Head of caudate nucleus (tissue), 42 donors: ENCODE measurements around the gene SAV1.
A peak's percentile ranks its signal among the peaks of the same experiment; 100 is the strongest.
"Not testable (repeated sequence)": the region's sequence is repeated elsewhere in the genome, so short reads cannot be mapped to it uniquely, and the experiment has no call there.

Experiments
- DNase-seq, 42 donors: peaks; one replicate each; pipeline versions ENCODE4 v3.0.0 to v3.0.0-alpha.2; 2020 to 2021; ENCODE audit warnings: mixed read lengths in 7 of 42
- intact Hi-C: fragments of 100-400 bp; cut with DNase I; formaldehyde crosslinking; loops from one replicate; pipeline ENCODE4 v1.15.0; 2022

Gene SAV1

DNA sequence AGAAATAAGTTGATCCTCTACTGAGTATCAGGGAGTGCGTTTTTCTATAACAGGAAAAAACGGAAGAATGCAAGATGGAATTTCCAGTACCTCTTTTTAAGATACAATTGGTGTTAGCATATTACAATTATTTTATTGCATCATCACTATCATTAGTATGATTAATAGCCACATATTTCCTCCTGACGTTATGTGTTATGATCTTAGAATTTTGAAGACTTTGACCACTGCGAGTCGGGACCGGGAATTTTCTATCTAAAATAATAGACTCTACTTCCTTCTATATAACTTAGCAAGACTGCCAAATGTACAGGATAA, 679 bp upstream of the SAV1 start:
- no peak for DNase-seq
- intact Hi-C loops, result loop anchor here (10.0 kb wide), 1 partner anchor 64 kb away; no protein-coding TSS in a partner anchor

DNA sequence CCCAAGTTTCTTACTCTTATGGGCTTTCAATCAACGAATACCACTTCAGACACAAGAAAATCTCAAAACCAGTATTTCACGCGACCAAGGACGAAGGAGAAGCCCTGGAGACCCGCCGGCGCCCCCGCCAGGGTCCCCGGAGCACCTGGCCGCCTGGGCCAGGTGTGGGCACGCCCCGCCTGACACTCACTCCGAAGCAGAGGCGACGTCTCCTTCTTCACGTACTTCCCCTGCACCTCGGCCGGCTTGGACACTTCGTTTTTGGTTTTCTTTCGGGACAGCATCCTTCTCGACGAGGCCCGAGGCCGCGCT, 466 bp downstream of the SAV1 start:
- DNase-seq, result peak in 5 of 42 donors; percentile 8 to 24 (median 20)
- intact Hi-C loops, result loop anchor here (10.0 kb wide), 1 partner anchor 63 kb away; no protein-coding TSS in a partner anchor

DNA sequence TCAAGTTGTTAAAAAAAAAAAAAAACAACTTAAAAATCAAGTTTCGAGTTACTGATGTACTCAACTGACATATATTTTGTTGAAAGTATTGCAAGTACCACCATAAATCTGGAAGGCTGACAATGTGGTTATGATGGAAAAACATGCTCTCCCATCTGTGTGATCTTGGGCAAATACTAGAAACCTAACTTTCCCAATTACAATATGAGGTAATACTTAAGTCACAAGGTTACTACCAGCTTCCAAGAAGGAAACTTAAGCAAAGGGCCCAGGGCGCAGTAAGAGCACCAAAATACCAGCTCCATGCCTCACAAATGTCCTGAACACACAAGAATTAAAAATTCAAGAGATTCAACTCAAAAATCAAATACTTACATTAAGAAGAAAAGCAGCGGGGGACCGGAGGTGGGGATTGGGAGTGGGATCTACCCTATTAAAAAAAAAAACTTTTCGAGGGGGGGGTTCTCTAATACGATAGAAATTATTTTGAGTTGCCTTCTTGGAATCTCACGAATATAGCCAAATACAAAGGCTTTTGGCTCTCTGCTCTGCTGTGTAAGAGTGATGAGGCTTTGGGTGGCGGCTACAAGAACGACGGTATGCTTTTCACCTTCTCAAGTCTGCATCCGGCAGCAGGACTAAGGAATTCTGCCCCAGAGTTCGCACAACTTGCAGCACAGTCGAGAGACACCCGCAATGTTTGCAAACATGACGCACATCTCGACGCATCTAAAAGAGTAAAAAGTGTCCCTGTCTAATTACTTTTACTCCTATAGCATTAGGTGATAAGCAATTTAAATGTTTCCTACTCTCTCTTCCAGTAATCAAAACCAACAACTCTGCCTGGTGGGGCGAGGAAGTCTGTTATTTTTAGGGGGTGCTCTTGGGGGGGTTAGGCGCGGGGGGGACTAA, 1.1 kb downstream of the SAV1 start:
- intact Hi-C loops, result loop anchor here (10.0 kb wide), 1 partner anchor 62 kb away; no protein-coding TSS in a partner anchor
- peak in 22 of 42 donors; percentile 8 to 60 (median 34) for DNase-seq

DNA sequence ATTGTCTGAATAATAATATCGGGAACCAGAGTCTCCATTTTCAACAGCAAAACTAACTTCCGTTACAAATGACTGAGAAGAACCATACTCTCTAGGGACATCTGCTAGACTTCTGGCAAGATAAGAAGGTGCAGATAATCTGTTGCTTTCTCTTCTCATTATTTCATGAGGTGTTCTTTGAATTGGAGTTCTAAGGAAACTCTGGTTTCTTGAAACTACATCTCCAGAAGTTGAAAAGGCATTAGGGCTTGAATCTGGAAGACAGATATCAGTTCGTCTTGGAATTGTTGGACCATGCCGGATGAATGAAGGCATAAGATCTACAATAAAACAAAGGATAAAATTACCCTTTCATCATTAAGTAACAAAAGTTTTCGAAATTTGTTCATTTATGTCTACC, 2.8 kb downstream of the SAV1 start:
- intact Hi-C loops, result loop anchor here (10.0 kb wide), 1 partner anchor 60 kb away; no protein-coding TSS in a partner anchor
- DNase-seq, result not testable (repeated sequence)

DNA sequence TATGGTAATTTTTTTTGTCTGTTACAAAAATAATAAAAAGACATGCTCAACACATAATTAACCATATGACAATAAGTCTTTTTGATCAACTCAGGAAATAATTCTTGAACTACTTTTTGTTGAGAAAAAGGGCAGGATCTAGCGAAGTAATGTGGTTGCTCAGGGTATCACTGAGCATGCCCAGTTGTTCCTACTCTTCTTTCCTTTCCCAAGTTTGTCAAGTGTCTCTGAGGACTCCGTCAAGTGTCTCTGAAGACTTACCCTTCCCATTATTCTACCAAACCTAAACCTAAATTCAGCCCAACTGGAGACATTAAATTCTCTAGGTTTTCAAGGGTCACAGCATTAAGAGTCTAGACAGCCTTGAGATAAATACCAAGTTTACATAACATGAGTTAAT, 3.5 kb downstream of the SAV1 start:
- not testable (repeated sequence) for DNase-seq
- intact Hi-C loops, result loop anchor here (10.0 kb wide), 1 partner anchor 60 kb away; no protein-coding TSS in a partner anchor

DNA sequence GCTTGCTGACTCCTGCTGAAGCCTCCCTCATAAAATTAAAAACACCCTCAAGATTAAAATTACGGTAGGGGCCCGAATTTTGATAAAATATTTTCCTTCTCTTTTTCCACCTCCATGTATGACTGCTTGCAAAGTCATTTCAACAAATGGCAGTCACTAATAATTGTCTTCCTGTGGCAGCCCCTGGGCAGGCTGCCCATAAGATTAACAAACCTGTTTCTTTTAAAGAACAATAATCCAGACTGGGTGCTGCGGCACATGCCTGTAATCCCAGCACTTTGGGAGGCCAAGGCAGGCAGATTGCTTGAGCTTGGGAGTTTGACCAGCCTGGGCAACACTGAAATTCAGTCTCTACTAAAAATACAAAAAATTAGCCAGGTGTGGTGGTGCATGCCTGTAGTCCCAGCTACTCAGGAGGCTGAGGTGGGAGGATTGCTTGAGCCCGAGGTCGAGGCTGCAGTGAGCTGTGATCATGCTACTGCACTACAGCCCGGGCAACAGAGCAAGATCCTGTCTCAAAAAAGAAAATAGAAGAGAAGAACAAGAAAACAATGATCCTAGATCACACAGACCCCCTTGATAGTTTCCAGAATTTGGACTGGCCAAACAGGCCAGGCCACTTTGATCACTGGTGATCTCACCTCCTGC, 8.7 kb downstream of the SAV1 start:
- intact Hi-C loops, result no loop called here
- no peak for DNase-seq

DNA sequence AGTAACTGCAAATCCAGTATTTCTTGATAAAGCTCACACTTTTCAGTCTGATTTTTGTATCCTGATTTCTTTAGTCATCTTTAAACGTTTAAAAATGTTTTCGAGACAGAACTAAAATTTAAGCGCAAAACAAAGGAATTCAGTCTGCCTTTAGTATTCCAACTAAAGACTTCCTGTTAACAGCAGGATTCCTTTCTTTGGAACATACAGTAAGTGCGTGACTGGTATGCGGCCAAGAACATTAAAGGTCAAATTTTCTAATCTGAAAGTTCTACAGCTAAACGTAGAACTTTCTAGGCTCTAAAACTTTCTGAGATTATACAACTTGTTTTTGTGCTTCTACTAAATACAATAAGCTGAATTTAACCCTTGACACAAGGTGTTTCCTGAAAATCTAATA, 9.9 kb downstream of the SAV1 start:
- intact Hi-C loops, result no loop called here
- DNase-seq, result no peak

DNA sequence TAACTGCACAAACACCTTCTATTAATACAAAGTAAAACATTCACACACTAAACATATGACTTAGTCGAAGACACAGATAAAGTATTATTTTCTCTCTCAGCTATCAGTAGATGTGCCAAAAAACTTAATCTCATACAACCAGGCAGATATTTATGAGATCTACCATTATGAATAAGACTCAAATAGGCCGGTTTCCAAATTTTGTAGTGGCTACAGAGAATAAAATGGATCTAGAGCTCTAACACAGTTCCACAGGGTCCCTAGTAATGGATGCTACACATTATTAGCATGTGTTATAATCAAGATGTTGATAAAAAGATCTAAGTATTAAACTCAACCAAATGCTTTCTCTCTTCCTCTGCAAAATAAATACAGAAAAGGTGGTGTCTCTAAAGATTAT, 10.4 kb downstream of the SAV1 start:
- intact Hi-C loops, result no loop called here
- no peak for DNase-seq

DNA sequence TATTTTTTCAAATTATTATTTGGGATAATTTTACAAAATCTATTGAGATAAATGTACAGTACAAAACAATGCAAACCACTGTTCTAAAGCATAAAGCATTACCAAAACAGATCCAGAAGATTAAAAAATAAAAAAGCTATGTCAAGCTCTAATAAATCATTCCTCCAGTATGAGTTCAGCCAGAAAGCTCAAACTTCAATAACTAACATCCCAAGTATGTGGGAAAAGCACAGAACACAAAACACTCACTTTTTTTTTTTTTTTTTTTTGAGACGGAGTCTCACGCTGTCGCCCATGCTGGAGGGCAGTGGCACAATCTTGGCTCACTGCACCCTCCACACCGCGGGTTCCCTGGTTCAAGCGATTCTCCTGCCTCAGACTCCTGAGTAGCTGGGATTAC, 11.3 kb downstream of the SAV1 start:
- intact Hi-C loops, result no loop called here
- no peak for DNase-seq

DNA sequence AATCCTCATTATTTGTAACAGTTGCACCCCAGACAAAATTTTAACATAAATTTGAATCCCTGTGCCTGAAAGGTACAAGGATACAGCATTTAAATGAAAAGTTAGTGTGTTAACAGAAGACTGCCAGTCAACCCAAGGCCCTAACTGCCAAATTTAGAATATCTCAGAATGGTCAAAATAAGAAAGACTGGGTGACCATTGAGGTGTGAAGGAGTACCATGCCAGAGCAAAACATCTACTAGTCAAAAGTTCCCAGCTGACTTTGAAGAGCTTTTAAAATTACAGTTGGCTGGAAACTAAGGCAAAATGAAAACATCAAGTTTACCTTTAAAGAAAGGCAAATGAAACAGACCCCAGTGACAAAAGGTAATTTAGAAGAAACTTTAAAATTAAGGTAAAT, 18.4 kb downstream of the SAV1 start:
- intact Hi-C loops, result no loop called here
- DNase-seq, result no peak

DNA sequence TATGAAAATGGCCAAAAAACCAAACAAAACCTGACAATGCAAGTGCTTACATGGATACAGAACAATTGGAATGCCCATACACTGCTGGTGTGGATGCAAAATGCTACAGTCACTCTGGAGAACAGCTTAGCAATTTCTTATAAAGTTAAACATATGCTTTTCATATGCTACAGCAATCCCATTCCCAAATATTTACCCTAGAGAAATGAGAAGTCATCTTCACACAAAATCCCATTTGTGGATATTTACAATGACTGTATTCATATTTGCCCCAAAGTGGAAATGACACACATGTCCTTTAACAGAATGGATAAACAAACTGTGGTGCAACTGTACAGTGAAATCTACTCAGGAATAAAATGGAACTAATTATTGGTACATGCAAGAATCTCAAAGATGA, 20.4 kb downstream of the SAV1 start:
- intact Hi-C loops, result no loop called here
- no peak for DNase-seq

DNA sequence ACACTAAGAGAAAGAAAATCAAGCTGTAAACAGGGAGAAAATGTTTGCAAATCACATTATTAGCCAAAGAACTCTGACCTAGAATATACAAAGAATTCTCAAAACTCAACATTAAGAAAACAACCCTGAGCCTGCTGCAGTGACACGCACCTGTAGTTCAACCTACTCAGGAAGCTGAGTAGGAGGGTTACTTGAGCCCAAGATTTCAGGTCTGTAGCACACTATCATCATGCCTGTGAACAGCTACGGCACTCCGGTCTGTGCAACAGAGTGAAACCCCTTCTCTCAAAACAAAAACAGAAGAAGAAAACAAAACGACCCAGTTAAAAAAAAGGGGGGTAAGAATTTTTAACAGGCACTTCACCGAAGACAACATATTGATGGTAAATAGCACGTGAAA, 20.8 kb downstream of the SAV1 start:
- intact Hi-C loops, result no loop called here
- no peak for DNase-seq

DNA sequence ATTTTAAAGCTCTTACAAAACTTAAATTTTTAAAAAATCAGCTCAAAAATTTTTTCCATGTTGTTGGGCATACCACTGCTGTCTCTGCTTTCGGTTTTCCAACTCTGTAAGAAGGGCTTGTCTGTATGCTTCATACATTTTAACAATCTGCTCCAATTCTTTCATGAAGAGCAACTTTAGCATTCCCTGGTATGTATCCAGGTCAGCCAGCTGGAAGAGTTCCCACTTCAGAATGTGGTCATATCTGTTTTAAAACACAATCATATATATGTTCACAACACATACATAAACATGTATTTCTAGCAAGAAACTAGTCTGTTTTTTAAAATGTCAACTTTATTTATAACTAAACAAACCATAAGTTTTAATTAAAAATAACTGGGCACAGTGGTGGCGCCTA, 33.0 kb downstream of the SAV1 start:
- intact Hi-C loops, result no loop called here
- DNase-seq, result no peak

DNA sequence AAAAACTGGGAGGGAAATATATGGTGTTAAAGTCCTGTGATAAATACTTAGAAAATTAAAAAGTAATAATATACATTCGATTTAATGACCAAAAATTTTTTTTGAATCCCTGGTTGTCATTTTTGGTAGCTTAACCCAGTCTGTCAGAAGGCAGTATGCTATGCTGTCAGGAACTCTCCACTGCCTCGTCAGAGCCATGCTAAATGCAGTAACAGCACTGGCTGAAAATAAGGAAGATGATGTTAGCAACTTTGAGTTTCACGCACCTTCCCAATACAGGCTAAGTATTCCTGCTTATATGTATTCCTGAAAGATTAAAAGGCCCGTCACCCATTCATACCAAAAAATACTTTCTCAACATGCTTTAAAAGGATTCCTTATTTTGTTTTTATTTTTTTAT, 34.2 kb downstream of the SAV1 start:
- peak in 2 of 42 donors; percentile 20 to 54 for DNase-seq
- intact Hi-C loops, result no loop called here

DNA sequence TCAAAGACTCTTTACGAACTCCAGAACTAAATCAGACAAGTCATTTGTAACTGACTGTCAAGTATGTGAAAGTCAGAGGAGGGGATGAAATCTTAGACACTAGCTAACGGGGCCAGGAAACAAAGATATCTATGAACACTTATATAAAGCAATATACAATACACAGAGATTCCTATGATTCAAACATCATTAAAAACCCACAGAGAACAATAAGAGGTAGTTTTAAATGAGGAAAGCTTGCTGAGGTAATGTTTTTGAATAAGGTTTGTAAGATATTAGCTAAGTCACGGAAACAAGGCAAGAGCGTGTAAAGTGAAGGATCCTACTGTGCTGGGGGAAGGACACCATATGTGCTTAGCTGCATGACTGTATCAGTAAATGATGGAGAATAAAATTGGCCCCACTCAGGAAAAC, 36.7 kb downstream of the SAV1 start:
- intact Hi-C loops, result no loop called here
- DNase-seq, result no peak

DNA sequence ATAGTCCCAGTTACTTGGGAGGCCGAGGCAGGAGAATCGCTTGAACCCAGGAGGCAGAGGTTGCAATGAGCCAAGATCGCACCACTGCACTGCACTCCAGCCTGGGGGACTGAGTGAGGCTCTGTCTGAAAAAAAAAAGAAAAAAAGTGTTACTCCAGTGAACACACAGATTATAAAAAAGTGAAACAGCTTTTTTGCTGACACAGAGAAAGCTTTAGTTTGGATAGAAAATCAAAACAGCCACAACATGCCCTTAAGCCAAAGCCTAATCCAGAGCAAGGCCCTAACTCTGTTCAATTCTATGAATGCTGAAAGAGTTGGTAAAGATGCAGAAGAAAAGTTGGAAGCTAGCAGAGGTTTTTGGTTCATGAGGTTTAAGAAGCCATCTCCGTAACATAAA, 43.2 kb downstream of the SAV1 start:
- DNase-seq, intact Hi-C loops: not testable (repeated sequence)

DNA sequence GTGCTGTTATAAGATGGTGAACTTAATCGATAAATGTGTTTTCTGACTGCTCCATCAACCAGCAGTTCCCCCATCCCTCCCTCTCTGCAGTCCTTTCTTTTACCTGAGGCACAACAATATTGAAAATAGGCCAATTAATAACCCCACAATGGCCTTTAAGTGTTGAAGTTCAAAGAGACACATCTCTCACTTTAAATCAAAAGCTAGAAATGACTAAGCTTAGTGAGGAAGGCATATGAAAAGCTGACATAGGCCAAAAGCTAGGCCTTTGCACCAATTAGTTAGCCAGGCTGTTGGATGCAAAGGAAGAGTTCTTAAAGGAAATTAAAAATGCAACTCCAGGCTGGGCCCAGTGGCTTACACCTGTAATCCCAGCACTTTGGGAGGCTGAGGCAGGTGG, 43.7 kb downstream of the SAV1 start:
- DNase-seq, result no peak
- intact Hi-C loops, result no loop called here

DNA sequence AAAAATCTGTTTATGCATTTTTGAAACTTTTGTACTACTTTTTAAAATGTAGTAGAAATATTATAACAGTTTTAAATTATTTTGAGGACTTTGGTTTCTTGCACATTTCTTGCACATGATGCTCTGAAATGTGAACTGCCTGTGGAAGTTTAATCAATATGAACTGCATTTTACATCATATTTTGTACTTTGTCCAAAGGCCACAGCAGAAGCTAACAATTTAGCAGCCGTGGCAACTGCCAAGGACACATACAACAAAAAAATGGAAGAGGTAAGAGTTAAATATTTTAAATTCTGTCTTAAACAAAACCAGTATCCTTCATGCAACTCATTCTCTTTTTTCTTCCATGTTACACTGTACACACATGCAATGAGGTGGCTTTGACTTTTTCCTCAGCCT, 45.1 kb downstream of the SAV1 start:
- DNase-seq, result no peak
- intact Hi-C loops, result no loop called here

DNA sequence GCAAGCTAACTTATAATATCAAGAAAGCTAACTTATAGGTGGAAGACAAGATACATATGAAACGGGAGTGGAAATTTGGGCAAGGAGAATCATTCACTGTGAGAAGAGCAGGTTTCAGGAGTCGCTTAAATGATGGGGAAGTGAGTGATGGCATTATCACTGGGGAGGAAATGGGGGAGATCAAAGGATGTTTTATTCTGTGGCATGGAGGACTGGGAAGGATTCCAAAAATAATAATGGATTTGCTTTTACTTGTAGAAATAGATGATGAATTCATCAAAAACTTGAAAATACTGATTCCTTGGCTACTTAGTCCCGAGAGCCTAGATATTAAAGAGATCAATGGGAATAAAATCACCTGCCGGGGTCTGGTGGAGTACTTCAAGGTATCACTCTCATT, 47.8 kb downstream of the SAV1 start:
- intact Hi-C loops, result no loop called here
- no peak for DNase-seq

DNA sequence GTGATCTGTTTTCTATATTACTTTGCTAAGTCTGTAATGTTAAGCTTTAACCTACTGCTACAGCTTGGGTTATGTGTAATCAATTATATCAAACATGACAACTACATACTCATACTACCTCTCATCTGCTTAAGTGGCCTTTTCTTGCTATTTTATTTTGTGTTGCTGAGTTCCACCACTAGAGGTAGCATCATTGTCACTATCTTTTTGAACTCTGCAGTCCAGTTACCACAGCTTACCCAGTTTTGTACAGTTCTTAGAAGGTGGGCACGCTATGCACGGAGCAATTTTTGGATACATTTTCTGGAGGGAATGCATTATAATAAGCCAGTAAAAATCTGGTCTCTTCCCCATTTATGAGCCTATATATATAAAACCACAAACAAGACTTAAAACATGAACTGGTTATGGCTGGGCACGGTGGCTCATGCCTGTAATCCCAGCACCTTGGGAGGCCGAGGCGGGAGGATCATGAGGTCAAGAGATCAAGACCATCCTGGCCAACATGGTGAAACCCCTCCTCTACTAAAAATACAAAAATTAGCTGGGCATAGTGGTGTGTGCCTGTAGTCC, 48.5 kb downstream of the SAV1 start:
- intact Hi-C loops, result loop anchor here (10.0 kb wide), 1 partner anchor 55 kb away; the partner anchor contains the start of gene ATL1
- DNase-seq, result peak in 2 of 42 donors; percentile 27 to 49
